Nephron (organoid): ENCODE data around the gene CRTC3.
A peak's percentile ranks its signal among the peaks of the same experiment; 100 is the strongest.

ENCODE experiments used
- H3K27ac Mint-ChIP-seq, 3 experiments: 2 replicates each; pipeline ENCODE4 v1.8.0; 2020; ENCODE audit warnings: mixed read lengths in 3 of 3, mild to moderate bottlenecking in 2 of 3, moderate library complexity in 1 of 3
- H3K27me3 Mint-ChIP-seq: 2 replicates; pipeline ENCODE4 v1.8.0; 2021; ENCODE audit warnings: low read depth, mild to moderate bottlenecking, moderate library complexity, mixed read lengths
- H3K36me3 Mint-ChIP-seq: 2 replicates; pipeline ENCODE4 v1.8.0; 2020; ENCODE audit warnings: low read depth, mixed read lengths
- H3K4me1 Mint-ChIP-seq: 2 replicates; pipeline ENCODE4 v1.8.0; 2020; ENCODE audit warnings: mixed read lengths
- H3K4me3 Mint-ChIP-seq, 3 experiments: 2 replicates each; pipeline ENCODE4 v1.8.0; 2020; ENCODE audit warnings: mild to moderate bottlenecking in 3 of 3, mixed read lengths in 3 of 3, moderate library complexity in 2 of 3
- H3K9me3 Mint-ChIP-seq: 2 replicates; pipeline ENCODE4 v1.8.0; 2020; ENCODE audit warnings: mixed read lengths
- CTCF ChIP-seq, 3 experiments: fragments of 200-600 bp; sonication (generic); IDR thresholded peaks; one replicate each; pipeline ENCODE4 v1.5.0; 2021; ENCODE audit warnings: antibody characterized with exemption in 3 of 3; ENCODE audit not compliant: unreplicated experiment in 3 of 3

Gene CRTC3

DNA sequence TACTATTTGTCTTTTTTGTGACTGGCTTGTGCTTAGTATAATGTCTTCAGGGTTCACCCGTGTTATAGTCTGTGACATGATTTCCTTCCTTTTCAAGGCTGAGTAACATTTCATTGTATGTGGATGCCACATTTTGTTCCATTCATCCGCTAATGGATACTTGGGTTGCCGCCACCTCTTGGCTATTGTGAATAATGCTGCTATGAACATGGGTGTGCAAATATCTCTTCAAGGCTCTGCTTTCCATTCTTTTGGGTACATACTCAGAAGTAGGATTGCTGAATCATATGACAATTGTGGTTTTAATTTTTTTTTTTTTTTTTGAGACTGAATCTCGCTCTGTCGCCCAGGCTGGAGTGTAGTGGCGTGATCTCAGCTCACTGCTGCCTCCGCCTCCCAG is 15.4 kb downstream of the CRTC3 start:
- TF ChIP-seq CTCF (IDR thresholded peaks at IDR 0.05; ENCODE audit: unreplicated experiment in 3 of 3), result no peak
- Mint-ChIP-seq H3K4me1 (no peaks in the 10 kb centered on the region), H3K27me3 (no peaks in the 10 kb centered on the region), H3K9me3 (no peaks in the 10 kb centered on the region), H3K4me3 (no peak overlapping the region), H3K36me3 (peaks cover 47% of the 10 kb centered on the region), H3K27ac (no peak overlapping the region)

DNA sequence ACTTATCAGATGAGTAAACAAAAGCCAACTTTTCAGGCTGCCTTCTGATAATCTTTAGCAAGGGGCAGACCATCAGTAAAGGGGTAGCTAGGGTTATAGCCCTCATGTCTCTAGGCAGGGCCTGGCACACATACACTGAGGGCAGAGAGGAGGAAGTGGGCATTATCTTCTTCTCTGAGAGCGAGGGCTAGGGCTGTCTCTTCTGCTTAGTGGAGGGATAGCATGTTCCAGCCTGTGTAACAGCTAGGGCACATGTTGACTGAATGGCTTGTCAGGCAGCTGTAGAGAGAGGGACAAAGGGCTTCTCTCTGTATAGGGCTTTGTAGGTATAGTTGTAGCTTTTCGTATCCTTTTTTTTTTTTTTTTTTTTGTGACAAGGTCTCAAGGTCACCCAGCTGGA is 17.8 kb downstream of the CRTC3 start:
- Mint-ChIP-seq H3K36me3 (peaks cover 54% of the 10 kb centered on the region), H3K4me3 (no peak overlapping the region), H3K9me3 (no peaks in the 10 kb centered on the region), H3K27ac (no peak overlapping the region), H3K4me1 (peaks cover 11% of the 10 kb centered on the region), H3K27me3 (no peaks in the 10 kb centered on the region)
- TF ChIP-seq CTCF (IDR thresholded peaks at IDR 0.05; ENCODE audit: unreplicated experiment in 3 of 3), result no peak

- H3K9me3 Mint-ChIP-seq, result no peaks in the 10 kb centered on the region
- H3K4me3 Mint-ChIP-seq, result no peak overlapping the region
- no peaks in the 10 kb centered on the region for H3K27me3 Mint-ChIP-seq
- TF ChIP-seq CTCF (IDR thresholded peaks at IDR 0.05; ENCODE audit: unreplicated experiment in 3 of 3), result no peak
- H3K4me1 Mint-ChIP-seq, result peaks cover 35% of the 10 kb centered on the region
- peaks cover 39% of the 10 kb centered on the region for H3K36me3 Mint-ChIP-seq
- no peak overlapping the region for H3K27ac Mint-ChIP-seq
Measured at GRCh38 chr15:90550919-90551318, 21.2 kb downstream of the CRTC3 start.

- Mint-ChIP-seq H3K4me1 (peaks cover 45% of the 10 kb centered on the region), H3K4me3 (peak overlapping the region in 1 of 3 experiments; percentile 43), H3K27me3 (no peaks in the 10 kb centered on the region), H3K36me3 (peaks cover 32% of the 10 kb centered on the region), H3K9me3 (no peaks in the 10 kb centered on the region), H3K27ac (peak overlapping the region; percentile 79 to 94 (median 80))
- TF ChIP-seq CTCF (IDR thresholded peaks at IDR 0.05; ENCODE audit: unreplicated experiment in 3 of 3), result no peak
Measured at GRCh38 chr15:90552162-90552928, 22.6 kb downstream of the CRTC3 start.

DNA sequence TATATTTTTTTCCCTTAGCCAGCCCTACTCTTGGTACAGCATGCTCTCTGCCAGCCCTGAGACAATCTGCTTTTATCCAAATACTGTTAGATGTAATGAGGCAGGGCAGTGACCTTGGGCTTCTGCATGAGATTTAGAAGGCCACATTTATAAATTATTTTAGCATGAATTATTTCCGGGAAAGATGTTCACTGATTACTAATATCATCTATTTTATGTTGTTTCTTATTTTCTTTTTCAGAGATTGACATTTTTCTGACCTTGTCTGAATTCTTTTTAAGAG is 23.1 kb downstream of the CRTC3 start:
- Mint-ChIP-seq H3K36me3 (peaks cover 29% of the 10 kb centered on the region), H3K27me3 (no peaks in the 10 kb centered on the region), H3K9me3 (no peaks in the 10 kb centered on the region), H3K4me1 (peaks cover 50% of the 10 kb centered on the region), H3K27ac (peak overlapping the region; percentile 79 to 94 (median 80)), H3K4me3 (peak overlapping the region in 2 of 3 experiments; percentile 22 to 24)
- no peak for TF ChIP-seq CTCF (IDR thresholded peaks at IDR 0.05; ENCODE audit: unreplicated experiment in 3 of 3)

GRCh38 chr15:90553248-90553745 is 23.6 kb downstream of the CRTC3 start:
- Mint-ChIP-seq H3K4me3 (peak overlapping the region in 2 of 3 experiments; percentile 22 to 24), H3K9me3 (no peaks in the 10 kb centered on the region), H3K4me1 (peaks cover 54% of the 10 kb centered on the region), H3K36me3 (peaks cover 25% of the 10 kb centered on the region), H3K27me3 (no peaks in the 10 kb centered on the region), H3K27ac (peak overlapping the region; percentile 79 to 94 (median 80))
- no peak for TF ChIP-seq CTCF (IDR thresholded peaks at IDR 0.05; ENCODE audit: unreplicated experiment in 3 of 3)
